22Rv1 (cell line): ENCODE results near the gene FAM168A.

Source experiments
- ZFX ChIP-seq: fragments of 450-650 bp; IDR thresholded peaks from 2 replicates; pipeline ENCODE4 v1.6.1; 2017; ENCODE audit warnings: antibody characterized with exemption, borderline replicate concordance
- TF ChIP-seq, protein P1 (sequence below): fragments of 450-650 bp; IDR thresholded peaks from 2 replicates; pipeline ENCODE4 v1.5.1; 2017; ENCODE audit warnings: mild to moderate bottlenecking

DNA sequence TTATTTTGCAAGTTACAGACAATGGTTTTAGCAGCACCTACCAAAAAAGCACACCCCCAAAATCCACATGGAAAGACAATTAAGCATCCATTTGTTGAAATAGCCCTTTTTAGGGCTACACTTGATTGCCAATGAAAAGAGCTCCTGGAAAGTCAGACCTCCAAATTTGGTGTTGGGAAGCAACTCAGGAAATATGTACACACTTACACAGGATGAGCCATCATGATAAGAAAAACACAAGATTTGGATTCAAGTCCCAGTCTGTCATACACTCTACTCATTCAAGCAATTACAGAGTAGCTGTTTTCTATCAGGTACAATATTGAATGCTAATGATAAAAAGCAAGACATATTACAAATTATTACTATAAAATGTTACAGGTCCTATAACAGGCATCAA, 31.5 kb downstream of the FAM168A start:
- TF ChIP-seq, protein P1, sequence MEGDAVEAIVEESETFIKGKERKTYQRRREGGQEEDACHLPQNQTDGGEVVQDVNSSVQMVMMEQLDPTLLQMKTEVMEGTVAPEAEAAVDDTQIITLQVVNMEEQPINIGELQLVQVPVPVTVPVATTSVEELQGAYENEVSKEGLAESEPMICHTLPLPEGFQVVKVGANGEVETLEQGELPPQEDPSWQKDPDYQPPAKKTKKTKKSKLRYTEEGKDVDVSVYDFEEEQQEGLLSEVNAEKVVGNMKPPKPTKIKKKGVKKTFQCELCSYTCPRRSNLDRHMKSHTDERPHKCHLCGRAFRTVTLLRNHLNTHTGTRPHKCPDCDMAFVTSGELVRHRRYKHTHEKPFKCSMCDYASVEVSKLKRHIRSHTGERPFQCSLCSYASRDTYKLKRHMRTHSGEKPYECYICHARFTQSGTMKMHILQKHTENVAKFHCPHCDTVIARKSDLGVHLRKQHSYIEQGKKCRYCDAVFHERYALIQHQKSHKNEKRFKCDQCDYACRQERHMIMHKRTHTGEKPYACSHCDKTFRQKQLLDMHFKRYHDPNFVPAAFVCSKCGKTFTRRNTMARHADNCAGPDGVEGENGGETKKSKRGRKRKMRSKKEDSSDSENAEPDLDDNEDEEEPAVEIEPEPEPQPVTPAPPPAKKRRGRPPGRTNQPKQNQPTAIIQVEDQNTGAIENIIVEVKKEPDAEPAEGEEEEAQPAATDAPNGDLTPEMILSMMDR = no peak
- TF ChIP-seq ZFX = no peak
